H1 (cell line): Measurements from ENCODE around the gene ERC1. TPM values are rescaled to one million over a fixed set of nuclear protein-coding genes. Genes with fewer than 3 reads are reported as not detected.

Source experiments
- CBX5 ChIP-seq: fragments of 300-800, 300-1000 bp; sonication (generic); IDR thresholded peaks from 2 replicates; pipeline ENCODE4 v1.7.1; 2016; ENCODE audit warnings: antibody characterized with exemption, low read length, low read depth
- CHD1 ChIP-seq: IDR thresholded peaks from 2 replicates; pipeline ENCODE4 v1.6.1; 2012; ENCODE audit warnings: low read depth, low read length, improper control_type of control experiment
- RFX5 ChIP-seq: IDR thresholded peaks from 2 replicates; pipeline ENCODE4 v1.6.1; 2011; ENCODE audit warnings: low read depth, low read length, improper control_type of control experiment, borderline replicate concordance
- polyA plus RNA-seq, 7 experiments: library from polyadenylated mRNA; depleted of rRNA in 3 of 7; stranded (reverse) in 5 of 7; unstranded in 2 of 7; fragments of >200 nt in 5 of 7; fragments of 200-250 nt in 2 of 7; gene quantifications; 1 replicate in 5 of 7; 2 replicates in 1 of 7; 4 replicates in 1 of 7; pipeline versions ENCODE4 v1.2.1 to v1.2.3, GENCODE V29; 2011 to 2013; ENCODE audit warnings: missing spikeins in 2 of 7, mixed read lengths in 2 of 7
- total RNA-seq: library from RNA; stranded (reverse); fragmentation: NEBNext Ultra II Directional; extraction: Animal tissue kit (Norgen Biotek cat#: 25700); gene quantifications from 2 replicates; pipeline ENCODE4 v1.2.1, GENCODE V29; 2021

Gene ERC1
- total and polyA plus RNA-seq, 2 of the 8 experiments (the other 6 are each of a cell fraction or from before 2014, with no cell fraction given): 7.8 to 45.7 TPM

DNA sequence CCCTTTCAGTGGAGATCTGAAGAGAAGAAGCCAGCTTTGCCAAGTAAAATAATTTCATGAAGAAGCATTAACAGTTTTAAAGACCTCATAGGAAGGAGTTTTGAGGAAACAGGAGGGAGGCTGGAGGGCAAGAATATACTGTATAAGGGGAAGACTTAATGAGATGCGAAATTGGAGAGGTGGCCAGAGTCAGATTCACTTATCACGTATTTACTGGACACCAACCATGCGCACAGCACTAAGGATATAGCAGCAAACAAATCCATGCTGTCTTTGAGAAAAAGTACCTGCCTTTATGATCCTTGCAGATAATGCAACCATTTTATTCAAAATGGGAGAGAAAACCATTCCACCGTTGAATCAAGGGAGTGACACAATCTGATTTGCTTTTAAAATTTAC lies 100.3 kb downstream of the ERC1 start (continued):
- TF ChIP-seq CHD1 (no peak), RFX5 (no peak), CBX5 (no peak)
